ENCODE data around the gene MED27. TPM values are rescaled to one million over a fixed set of nuclear protein-coding genes. Genes with fewer than 3 reads are reported as not detected.

Gene MED27
- total RNA-seq, 2 experiments from 2014 or later = 33.0 to 35.0 TPM

DNA sequence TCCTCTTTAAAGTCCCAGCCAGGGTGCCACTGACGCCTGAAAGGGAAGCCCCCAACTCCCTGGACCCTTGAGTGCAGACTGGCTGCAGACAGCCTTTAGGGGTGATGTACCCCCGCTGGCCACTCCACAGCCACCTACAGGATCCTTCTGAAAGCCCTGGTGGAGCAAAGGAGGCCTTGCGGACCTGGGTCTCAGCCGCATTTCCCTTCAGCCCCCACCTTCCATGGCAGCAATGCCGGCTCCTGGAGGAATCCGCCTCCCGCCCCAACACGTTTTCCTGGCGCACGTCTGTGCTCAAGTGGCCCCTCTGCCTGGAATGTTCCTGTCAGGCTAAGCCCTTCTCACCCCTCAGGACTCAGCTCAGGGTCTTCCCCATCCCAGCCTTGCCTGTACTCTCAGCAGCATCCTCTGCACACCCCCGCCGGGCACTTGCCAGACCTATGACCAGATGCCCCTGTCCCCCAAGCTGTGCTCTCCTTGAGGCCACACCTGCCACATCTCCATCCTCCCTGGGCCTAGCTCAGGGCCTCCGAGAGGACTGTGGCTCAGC is 205.7 kb downstream of the MED27 start:
- POLR2A ChIA-PET = no interaction called here
- CTCF ChIA-PET = no interaction called here

- POLR2A ChIA-PET = no interaction called here
Measured at GRCh38 chr9:131873335-131873734, 206.3 kb downstream of the MED27 start.

DNA sequence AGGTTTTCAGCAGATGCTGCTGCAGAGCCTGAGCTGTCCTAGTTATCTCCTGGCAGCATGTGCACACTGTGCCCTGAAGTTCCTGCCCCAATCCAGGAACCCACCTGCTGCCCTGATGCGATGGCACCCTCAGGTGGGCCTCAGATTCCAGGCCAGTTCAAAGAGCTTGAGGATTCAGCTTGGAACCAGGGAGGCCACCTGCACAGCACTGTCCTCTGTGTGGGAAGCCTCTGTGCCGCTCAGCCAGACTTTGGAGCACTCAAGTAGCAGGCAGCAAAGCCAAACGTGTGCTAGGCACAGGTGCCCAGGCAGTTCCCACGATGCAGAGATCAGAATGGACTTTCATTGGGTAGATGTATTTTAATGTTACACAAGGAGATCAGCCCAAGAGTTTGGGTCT is 207.0 kb downstream of the MED27 start:
- ChIA-PET POLR2A (no interaction called here), CTCF (no interaction called here)

More at GRCh38 chr9:131873335-131873734, 206.3 kb downstream of the MED27 start:
- CTCF ChIA-PET = no interaction called here

GRCh38 chr9:131872006-131872405 is 207.7 kb downstream of the MED27 start:
- CTCF ChIA-PET = no interaction called here
- POLR2A ChIA-PET = no interaction called here

DNA sequence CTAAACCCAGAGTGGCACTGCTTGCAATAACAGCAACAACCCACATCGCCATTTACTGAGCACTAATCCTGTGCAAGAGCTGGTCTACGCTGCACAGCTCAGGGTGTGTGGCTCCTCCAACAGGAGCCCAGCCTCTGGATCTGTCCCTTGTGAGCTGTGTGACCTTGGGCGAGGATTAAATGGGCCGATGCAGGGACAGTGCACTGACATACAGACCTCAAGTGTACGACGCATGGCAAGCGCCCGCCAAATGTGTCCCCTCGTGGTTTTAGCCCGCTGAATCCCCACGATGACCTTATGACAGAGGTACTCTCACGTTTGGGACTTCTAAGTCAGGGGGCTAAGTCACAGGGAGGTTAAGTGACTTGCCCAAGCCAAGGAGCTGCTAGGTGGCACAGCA is 209.5 kb downstream of the MED27 start:
- CTCF ChIA-PET = no interaction called here
- POLR2A ChIA-PET = no interaction called here

DNA sequence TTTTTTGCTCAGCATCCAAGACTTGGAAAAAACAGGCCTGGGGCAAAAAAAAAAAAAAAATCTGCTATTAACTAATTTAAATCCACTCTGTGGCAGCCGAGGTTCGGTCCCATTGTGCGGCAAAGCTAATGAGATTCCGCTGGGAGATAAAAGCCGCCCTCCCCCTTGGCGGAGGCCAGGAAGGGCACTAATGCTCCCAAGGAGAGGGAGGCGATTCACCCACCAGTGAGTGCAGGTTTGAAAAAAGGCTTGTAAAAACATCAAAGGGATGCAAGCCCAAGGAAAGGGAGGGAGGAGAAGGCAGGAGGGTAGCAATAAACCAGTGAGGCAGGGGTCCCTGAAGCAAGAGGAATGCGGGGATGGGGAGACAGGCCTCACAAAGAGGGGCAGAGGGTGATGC is 210.3 kb downstream of the MED27 start:
- ChIA-PET CTCF (no interaction called here), POLR2A (no interaction called here)

DNA sequence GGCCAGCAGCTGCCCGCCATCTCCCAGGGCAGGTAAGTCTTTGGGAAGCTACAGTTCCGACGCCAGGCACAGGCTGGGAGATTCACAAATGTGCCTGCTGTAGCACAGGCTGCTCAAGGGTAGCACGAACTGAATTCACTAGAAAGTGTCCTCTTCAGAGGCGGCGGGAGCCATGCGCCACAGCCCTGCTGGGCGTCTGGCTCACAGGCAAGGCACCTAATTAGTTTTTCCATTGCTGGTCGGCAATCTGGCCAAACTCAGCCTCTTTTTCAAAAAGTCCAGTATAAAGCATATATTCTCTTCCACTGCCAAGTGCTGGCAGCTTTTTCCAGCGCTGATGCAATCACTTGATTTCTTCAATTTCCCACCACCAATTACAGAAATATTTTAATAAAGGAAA is 210.9 kb downstream of the MED27 start:
- ChIA-PET CTCF (no interaction called here), POLR2A (no interaction called here)

- POLR2A ChIA-PET = no interaction called here
- CTCF ChIA-PET = interaction anchor here (1.4 kb wide), 1 partner anchor 9 kb away, joined by 4 read pairs; no protein-coding TSS in a partner anchor
Measured at GRCh38 chr9:131867611-131868192, 212.0 kb downstream of the MED27 start.

GRCh38 chr9:131865446-131866195 is 214.0 kb downstream of the MED27 start:
- POLR2A ChIA-PET = no interaction called here

DNA sequence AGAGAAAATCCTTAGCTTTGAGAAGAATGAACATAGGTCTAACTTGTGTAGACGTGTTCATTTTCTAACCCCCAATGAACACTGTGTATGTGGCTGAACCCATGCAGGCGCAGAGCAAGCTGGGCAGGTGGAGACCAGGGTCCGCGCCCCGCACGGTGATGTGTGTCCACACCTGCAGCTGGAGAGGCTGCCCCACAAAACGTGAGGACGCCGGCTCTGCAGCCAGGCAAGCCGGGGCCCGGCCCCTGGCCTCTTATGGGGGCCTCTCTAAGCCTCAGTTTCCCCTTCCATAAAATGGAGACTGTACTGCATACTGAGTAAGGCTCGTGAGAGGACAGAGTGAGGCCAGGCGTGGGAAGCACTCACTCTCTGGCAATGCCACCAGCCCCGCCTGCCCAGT is 215.1 kb downstream of the MED27 start:
- POLR2A ChIA-PET = no interaction called here
- CTCF ChIA-PET = no interaction called here

More at GRCh38 chr9:131865446-131866195, 214.0 kb downstream of the MED27 start:
- CTCF ChIA-PET = no interaction called here

DNA sequence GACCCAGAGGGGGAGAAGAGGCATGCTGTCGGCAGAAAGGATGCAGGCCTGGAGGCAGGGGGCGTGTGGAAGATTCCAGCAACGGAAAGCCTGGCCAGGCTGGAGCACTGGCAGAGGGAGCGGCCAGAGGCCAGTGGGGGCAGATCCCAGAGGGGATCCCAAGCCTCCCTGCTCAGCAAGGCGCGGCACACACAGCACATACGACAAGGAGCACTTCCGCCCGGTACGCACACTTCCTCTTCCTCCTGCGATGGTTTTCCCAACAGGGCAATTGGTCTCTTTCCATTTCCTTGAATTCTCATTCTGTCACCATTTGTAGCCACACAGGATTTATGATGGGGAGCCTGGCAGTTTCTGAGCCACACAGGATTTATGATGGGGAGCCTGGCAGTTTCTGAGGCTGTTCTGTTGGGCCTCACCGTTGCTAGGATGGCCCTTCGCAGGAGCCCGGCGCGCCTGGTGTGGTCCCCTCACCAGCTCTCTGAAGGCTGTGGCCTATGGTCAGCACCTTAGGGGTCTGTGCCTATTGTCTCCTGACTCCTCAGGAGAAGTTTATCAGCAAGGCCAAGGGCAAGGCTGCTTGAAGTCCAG is 216.3 kb downstream of the MED27 start:
- POLR2A ChIA-PET = no interaction called here
- CTCF ChIA-PET = no interaction called here

DNA sequence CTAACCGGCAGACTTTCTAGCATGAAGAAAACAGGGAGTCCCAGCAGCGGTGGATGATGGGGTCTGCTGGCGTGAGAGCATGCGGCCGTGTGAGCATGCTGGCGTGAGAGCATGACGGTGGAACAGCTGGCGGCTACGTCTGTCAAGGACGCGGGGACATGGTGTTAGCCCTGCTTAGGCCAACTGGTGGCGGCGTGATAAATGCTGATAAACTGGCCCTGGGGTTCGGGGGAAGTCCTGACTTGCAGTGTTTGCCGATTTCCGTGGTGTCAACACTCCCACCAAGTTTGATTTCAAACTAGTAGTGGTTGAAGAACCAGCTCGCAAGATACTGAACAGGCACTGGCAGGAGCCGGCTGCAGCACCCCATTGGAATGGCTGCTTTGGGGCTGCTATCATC is 217.4 kb downstream of the MED27 start:
- ChIA-PET POLR2A (no interaction called here), CTCF (no interaction called here)

DNA sequence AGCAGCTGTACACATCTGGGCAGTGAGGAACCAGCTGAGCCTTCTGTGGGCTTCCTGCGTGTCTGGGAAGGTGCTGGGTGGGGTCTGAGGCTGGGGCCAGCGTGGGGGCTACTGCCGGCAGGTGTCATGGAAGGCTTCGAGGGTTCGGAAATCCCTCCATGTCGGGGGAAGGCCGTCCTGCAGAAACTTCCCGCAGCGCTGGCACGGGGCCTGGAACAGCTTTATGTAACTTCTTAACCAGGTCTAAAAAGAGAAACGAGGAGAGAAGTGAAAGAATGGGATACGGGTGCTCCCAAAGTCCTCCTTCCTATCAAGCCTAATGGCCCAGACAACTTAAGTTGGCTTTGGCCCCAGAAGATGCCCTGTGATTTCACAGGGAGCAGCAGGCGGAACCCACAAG is 219.2 kb downstream of the MED27 start:
- CTCF ChIA-PET = interaction anchor here (0.5 kb wide), 2 partner anchors 268 to 579 kb away, joined by 3 to 4 read pairs; no protein-coding TSS in a partner anchor
- POLR2A ChIA-PET = no interaction called here

DNA sequence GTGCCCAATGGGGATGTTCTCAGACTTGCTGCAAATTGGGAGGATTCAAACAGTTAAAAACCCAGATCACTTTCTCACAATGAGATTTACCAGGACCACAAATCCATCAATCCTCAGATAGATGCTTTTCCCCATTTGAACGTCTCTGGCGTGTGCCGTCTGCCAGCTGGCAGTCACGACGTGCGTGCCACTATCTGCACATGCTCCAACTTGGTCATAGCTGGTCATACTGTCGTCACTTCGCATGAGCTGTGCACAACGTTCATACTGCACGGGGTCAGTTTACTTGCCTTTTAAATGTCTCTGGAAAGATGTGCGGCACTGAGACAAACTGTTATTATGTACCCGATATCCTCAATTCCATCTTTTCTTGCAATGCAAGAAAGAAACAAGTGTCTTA is 221.5 kb downstream of the MED27 start:
- ChIA-PET CTCF (no interaction called here), POLR2A (no interaction called here)

GRCh38 chr9:131856105-131856504 is 223.6 kb downstream of the MED27 start:
- POLR2A ChIA-PET = no interaction called here
- CTCF ChIA-PET = no interaction called here

DNA sequence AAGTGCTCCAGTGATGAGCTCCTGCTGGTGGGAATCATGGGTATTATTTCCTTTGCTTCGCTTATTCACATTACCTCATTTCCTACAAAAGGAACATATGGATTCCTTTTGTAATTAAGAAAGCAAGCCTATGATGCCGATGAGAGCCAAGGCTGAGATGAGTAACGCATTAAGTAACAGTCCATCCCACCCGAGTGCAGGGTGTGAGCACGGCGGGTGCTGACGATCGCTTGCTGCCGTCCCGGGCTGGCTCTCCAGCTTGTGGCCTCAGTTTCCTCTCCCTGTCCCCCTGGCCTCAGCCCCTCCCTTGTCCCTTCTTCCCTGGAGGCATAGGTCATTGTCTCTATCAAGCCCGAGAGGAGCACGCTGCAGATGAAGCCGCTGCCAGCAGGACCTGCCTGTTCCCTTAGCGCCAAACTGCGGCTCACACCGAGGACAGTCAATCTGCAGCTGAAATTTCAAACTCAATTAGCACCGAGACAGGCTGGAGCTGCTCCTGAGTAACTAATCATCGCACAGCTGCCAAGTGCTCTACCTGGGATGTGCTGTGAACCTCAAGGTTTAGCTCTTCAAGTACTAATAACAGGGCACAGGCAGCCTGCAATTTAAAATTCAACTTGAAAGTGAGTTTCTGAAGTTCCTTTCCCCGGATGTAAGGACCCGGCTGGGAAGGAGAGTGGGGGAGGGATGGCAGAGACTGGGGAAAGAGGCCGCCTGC is 224.6 kb downstream of the MED27 start:
- POLR2A ChIA-PET = no interaction called here
- CTCF ChIA-PET = no interaction called here

DNA sequence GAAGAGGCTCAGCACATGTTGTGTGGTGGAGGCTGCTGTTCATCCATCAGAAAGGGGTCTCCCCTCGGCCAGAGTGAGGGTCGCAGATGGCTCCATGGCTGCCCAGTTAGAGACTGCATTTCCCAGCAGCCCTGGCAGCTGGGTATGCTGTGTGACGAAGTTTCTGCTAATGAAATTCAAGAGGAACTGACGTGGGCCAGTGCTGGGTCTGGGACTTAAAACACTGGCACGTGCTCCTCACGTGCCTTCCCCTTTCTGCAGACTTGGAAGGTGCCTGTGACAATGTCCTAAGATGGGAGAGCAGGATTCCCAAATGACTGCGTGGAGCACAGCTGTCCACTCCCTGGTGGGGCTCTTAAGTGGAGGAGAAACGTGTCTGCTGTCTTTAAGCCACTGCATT is 225.3 kb downstream of the MED27 start:
- ChIA-PET CTCF (no interaction called here), POLR2A (no interaction called here)

DNA sequence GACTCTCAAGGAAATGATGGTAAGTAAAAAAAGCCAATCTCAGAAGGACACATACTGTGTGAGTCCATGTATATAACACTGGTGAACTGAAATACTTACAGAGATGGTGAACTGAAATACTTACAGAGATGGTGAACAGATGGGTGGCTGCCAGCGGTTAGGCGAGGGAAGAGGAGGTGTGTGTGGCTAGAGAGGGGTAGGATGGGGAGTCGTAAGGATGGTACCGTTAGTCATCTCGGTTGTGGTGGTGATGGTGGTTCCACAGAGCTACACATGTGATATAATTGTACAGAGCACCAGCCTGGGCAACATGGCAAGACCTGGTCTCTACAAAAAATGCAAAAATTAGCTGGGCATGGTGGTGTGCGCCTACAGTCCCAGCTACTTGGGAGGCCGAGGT is 226.2 kb downstream of the MED27 start:
- ChIA-PET POLR2A (no interaction called here), CTCF (no interaction called here)

GRCh38 chr9:131851414-131851813 is 228.3 kb downstream of the MED27 start:
- POLR2A ChIA-PET = no interaction called here
- CTCF ChIA-PET = no interaction called here

DNA sequence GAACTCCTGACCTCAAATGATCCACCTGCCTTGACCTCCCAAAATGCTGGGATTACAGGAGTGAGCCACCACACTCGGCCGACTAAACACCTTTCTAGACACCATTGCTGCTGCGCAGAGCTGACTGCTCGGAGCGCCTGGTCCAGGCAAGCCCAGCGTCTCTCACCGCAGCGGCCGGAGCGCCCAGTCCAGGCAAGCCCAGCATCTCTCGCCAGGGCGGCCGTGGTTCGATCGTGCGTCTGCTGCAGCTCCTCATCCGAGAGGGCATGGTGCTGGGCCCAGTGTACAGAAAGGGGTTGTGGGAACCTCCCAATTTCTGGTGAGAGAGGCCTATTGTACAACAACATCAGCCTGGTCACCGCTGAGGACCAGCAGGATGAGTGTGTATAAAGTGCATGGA is 230.3 kb downstream of the MED27 start:
- POLR2A ChIA-PET = no interaction called here

More for the DNA sequence above, 230.3 kb downstream of the MED27 start:
- CTCF ChIA-PET = no interaction called here
